GM13976 (cell line): Measurements from ENCODE around the gene MDH1.

ENCODE experiments used
- DNase-seq: peaks from one replicate; pipeline ENCODE4 v3.0.0; 2012; ENCODE audit warnings: low spot score
- in situ Hi-C: fragments of 300-500 bp; cut with MboI; formaldehyde crosslinking; loops from one replicate; pipeline ENCODE4 v1.12.0; 2022; ENCODE audit warnings: low sequenced_read_pairs, mixed read lengths, inconsistent platforms; ENCODE audit not compliant: unreplicated experiment
- TF ChIP-seq, protein P1 (sequence below): IDR thresholded peaks from 2 replicates; pipeline ENCODE4 v1.5.1; 2012; ENCODE audit warnings: borderline replicate concordance, mild to moderate bottlenecking; ENCODE audit not compliant: insufficient read depth; ENCODE audit errors: extremely low read depth, missing control alignments, control extremely low read depth

The MDH1 gene

DNA sequence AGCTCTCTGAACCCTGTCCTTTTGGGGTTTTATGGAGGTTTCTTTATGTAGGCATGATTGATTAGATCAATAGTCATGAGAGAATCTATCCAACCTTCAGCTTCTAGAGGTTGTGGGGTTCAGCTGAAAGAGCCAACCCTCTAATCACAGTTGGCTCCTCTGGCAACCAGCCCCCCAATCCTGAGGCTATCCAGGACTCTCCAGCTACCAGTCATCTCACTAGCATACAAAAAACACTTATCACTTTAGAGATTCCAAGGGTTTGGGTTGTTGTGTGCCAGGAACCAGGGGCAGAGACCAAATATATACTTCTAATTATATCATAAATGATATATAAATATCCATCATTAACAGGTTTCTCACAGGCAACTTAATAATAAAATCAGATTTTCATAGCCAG, 12.2 kb upstream of the MDH1 start:
- in situ Hi-C loops = no loop called here
- TF ChIP-seq, protein P1, sequence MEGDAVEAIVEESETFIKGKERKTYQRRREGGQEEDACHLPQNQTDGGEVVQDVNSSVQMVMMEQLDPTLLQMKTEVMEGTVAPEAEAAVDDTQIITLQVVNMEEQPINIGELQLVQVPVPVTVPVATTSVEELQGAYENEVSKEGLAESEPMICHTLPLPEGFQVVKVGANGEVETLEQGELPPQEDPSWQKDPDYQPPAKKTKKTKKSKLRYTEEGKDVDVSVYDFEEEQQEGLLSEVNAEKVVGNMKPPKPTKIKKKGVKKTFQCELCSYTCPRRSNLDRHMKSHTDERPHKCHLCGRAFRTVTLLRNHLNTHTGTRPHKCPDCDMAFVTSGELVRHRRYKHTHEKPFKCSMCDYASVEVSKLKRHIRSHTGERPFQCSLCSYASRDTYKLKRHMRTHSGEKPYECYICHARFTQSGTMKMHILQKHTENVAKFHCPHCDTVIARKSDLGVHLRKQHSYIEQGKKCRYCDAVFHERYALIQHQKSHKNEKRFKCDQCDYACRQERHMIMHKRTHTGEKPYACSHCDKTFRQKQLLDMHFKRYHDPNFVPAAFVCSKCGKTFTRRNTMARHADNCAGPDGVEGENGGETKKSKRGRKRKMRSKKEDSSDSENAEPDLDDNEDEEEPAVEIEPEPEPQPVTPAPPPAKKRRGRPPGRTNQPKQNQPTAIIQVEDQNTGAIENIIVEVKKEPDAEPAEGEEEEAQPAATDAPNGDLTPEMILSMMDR = no peak
- no peak for DNase-seq

DNA sequence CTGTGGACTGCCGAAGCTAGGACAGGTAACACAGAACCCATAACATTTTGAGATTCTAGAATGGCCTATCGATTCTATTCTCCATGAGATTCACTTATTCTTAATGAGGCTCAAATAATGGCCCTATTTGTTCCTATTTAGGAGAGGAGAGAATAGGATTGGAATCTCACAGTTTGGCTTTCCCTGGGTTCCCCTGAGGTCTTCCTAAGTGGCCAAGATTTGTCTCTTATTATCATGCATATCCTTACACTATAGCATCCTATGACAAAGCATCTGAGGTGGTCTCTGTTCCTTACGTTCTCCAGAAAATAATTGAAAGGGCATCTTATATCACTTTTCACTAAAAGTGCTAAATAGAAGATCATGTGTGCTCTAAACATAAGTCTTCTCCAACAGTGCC, 10.0 kb upstream of the MDH1 start:
- no peak for DNase-seq
- TF ChIP-seq, protein P1 = no peak
- in situ Hi-C loops = no loop called here

DNA sequence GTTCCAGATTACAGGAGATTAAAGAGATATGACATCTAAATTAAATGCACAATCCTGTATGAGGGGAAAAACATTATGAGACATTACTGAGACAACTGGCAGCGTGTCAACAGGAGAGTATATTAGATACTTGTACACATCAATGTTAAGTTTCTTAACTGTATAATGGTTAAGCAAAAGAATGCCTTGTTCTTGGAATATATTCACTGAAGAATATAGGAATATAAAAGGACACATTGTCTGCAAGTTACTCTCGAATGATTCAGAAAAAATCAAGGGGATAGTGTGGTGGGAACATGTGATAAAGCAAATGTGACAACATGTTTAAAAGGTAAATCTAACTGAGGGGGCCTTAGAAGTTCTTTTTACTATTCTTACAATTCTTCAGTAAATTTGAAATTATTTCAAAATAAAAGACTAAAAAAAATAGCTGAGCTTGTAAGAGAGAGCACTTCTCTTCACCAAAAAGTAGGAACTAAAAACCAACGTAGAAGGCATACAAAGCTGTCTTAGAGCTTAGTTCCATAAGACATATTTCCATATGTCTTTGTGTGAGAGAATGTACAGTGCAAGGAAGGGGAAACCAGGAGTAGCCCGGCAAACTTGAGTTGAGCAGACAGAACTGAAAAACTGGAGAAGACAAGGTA, 8.0 kb upstream of the MDH1 start:
- no peak for DNase-seq
- TF ChIP-seq, protein P1 = no peak
- in situ Hi-C loops = no loop called here

DNA sequence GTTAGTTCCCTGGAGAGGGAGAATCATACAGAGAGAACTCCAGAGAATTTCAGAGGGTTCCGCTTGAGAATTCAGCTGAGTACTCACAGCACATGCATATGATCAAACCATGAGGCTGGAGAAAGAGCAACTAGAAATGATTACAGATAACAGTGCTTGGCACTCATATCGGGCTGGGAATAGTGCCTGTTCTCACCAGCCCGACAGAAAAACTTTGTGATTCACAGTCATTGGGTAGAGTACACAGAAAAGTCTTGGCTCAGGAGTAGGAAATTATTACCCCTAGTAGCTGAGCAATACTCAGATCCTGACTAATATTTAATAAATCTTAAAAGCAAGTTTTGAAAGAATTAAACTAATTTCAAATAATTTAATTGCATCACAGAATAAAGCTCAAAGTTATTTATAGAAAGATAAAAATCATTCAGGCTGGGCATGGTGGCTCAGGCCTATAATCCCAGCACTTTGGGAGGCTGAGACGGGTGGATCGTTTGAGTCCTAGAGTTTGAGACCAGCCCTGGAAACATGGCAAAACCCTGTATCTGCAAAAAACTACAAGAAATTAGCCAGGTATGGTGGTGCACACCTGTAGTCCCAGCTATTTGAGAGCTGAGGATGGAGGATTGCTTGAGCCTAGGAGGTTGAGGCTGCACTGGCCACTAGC, 7.3 kb upstream of the MDH1 start:
- in situ Hi-C loops = no loop called here
- TF ChIP-seq, protein P1 = no peak
- no peak for DNase-seq

DNA sequence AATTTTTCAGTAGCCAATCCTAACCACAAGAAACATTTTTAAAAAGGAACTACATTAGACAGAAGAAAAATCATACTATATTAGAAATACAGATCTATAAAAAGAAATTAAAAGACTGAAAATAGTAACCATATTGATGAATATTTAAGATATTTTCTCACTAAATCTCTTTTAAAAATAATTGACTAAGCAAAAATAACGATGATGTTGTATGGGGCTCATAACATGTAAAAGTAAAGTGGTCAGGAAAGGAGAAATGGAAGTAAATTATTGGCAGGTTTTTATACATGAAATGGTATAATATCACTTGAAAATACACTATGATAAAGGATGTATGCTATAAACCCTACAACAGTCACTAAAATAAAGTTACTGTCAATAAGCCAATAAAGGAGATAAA, 5.9 kb upstream of the MDH1 start:
- TF ChIP-seq, protein P1 = no peak
- in situ Hi-C loops = no loop called here

DNA sequence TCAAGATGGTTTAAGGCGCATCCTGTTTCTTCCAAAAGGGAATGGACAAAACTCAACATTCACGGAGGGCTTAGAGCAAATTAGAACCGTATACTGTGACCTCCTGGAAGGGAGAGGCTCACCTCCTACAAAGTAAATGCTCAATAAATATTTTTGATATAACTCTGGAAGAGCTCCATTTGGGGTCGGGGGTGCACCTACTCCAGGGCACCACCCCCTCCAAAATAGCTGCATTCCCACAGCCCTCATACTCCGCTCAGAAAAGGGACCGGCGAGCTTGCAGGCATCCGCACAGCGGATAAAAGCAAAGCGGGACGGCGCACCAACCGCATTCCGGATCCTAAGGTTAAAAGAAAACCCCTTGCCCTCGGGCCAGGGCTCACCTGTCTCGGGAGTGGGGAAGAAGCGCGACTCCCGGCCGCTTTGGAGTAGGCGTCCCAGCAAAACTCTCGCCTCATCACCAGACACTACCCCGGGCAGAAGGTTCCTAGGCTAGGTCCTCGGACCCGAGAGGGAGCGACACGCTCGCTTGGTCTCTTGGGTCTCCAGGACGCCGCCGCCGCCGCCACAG, 864 bp upstream of the MDH1 start:
- in situ Hi-C loops = no loop called here
- TF ChIP-seq, protein P1 = no peak
- DNase-seq = no peak

More for the DNA sequence above, 5.9 kb upstream of the MDH1 start:
- no peak for DNase-seq
